HEK293 (cell line): ENCODE measurements around the gene ABCC9.

ENCODE experiments used
- YY1 ChIP-seq: fragments of 450-650 bp; formaldehyde crosslinking; IDR thresholded peaks from 2 replicates; pipeline ENCODE4 v1.5.1; 2018; ENCODE audit warnings: missing biosample characterization, missing genetic modification characterization
- ZNF133 ChIP-seq: fragments of 450-650 bp; formaldehyde crosslinking; IDR thresholded peaks from 2 replicates; pipeline ENCODE4 v1.5.1; 2016; ENCODE audit warnings: missing biosample characterization, missing genetic modification characterization
- ZNF138 ChIP-seq: fragments of 450-650 bp; formaldehyde crosslinking; IDR thresholded peaks from 2 replicates; pipeline ENCODE4 v1.5.1; 2016; ENCODE audit warnings: missing biosample characterization, missing genetic modification characterization, borderline replicate concordance
- ZNF184 ChIP-seq: fragments of 450-650 bp; IDR thresholded peaks from 2 replicates; pipeline ENCODE4 v1.5.1; 2018; ENCODE audit warnings: missing biosample characterization, mild to moderate bottlenecking, missing genetic modification characterization
- ZNF221 ChIP-seq: fragments of 450-650 bp; formaldehyde crosslinking; IDR thresholded peaks from 2 replicates; pipeline ENCODE4 v1.5.1; 2017; ENCODE audit warnings: missing biosample characterization, missing genetic modification characterization, borderline replicate concordance
- ZNF274 ChIP-seq, 2 experiments: fragments of 200-500 bp in 1 of 2; fragments of 450-650 bp in 1 of 2; sonication (Bioruptor generic) in 1 of 2; formaldehyde crosslinking in 1 of 2; IDR thresholded peaks; 2 replicates each; pipeline versions ENCODE4 v1.5.1 to v1.6.1; 2014 to 2016; ENCODE audit warnings: borderline replicate concordance in 1 of 2, inconsistent platforms in 1 of 2, low read length in 1 of 2, missing biosample characterization in 1 of 2, missing genetic modification characterization in 1 of 2
- ZNF501 ChIP-seq: fragments of 450-650 bp; formaldehyde crosslinking; IDR thresholded peaks from 2 replicates; pipeline ENCODE4 v1.5.1; 2016; ENCODE audit warnings: missing biosample characterization, missing genetic modification characterization
- ZNF549 ChIP-seq: fragments of 450-650 bp; IDR thresholded peaks from 2 replicates; pipeline ENCODE4 v1.5.1; 2018; ENCODE audit warnings: missing biosample characterization, missing genetic modification characterization, mild to moderate bottlenecking, inconsistent platforms, moderate library complexity
- ZNF677 ChIP-seq: fragments of 450-650 bp; IDR thresholded peaks from 2 replicates; pipeline ENCODE4 v1.5.0; 2018; ENCODE audit warnings: missing biosample characterization, mild to moderate bottlenecking, missing genetic modification characterization, moderate library complexity
- ZSCAN30 ChIP-seq: fragments of 450-650 bp; IDR thresholded peaks from 2 replicates; pipeline ENCODE4 v1.5.1; 2018; ENCODE audit warnings: missing biosample characterization, mild to moderate bottlenecking, missing genetic modification characterization, moderate library complexity
- TF ChIP-seq, protein P1 (sequence below): fragments of 450-650 bp; formaldehyde crosslinking; IDR thresholded peaks from 2 replicates; pipeline ENCODE4 v1.5.1; 2017; ENCODE audit warnings: missing biosample characterization, mild to moderate bottlenecking, missing genetic modification characterization, moderate library complexity
- TF ChIP-seq, protein P2 (sequence below): fragments of 450-650 bp; formaldehyde crosslinking; IDR thresholded peaks from 2 replicates; pipeline ENCODE4 v1.5.1; 2016; ENCODE audit warnings: missing biosample characterization, missing genetic modification characterization
- TF ChIP-seq, protein P3 (sequence below): IDR thresholded peaks from 2 replicates; pipeline ENCODE4 v1.6.1; 2011; ENCODE audit warnings: mild to moderate bottlenecking, low read depth, low read length, borderline replicate concordance
- TF ChIP-seq, protein P4 (sequence below): fragments of 450-650 bp; formaldehyde crosslinking; IDR thresholded peaks from 2 replicates; pipeline ENCODE4 v1.5.1; 2016; ENCODE audit warnings: missing biosample characterization, missing genetic modification characterization

DNA sequence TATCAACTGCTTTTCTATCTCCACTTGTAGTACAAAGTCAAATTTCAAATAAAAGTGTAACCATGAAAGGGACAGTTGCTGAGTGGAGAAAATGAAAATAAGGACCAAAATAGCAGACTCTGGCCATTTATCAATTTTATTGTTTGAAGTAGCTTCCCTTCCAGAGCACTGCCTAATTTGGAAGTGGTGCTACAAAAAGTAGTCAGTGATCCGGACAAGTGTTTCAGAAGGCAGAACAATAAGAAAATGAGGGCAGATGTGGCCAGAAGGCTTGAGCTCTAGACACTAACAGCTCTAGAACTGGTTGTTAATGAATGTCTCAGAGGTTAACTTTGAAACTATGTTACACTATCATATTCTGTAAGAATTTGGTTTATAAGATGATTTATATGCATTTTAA is 48.9 kb downstream of the ABCC9 start:
- TF ChIP-seq, protein P1, sequence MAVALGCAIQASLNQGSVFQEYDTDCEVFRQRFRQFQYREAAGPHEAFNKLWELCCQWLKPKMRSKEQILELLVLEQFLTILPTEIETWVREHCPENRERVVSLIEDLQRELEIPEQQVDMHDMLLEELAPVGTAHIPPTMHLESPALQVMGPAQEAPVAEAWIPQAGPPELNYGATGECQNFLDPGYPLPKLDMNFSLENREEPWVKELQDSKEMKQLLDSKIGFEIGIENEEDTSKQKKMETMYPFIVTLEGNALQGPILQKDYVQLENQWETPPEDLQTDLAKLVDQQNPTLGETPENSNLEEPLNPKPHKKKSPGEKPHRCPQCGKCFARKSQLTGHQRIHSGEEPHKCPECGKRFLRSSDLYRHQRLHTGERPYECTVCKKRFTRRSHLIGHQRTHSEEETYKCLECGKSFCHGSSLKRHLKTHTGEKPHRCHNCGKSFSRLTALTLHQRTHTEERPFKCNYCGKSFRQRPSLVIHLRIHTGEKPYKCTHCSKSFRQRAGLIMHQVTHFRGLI (tag by site-specific recombination): no peak
- TF ChIP-seq ZSCAN30 (tag by site-specific recombination): no peak
- TF ChIP-seq, protein P2, sequence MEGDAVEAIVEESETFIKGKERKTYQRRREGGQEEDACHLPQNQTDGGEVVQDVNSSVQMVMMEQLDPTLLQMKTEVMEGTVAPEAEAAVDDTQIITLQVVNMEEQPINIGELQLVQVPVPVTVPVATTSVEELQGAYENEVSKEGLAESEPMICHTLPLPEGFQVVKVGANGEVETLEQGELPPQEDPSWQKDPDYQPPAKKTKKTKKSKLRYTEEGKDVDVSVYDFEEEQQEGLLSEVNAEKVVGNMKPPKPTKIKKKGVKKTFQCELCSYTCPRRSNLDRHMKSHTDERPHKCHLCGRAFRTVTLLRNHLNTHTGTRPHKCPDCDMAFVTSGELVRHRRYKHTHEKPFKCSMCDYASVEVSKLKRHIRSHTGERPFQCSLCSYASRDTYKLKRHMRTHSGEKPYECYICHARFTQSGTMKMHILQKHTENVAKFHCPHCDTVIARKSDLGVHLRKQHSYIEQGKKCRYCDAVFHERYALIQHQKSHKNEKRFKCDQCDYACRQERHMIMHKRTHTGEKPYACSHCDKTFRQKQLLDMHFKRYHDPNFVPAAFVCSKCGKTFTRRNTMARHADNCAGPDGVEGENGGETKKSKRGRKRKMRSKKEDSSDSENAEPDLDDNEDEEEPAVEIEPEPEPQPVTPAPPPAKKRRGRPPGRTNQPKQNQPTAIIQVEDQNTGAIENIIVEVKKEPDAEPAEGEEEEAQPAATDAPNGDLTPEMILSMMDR (tag by site-specific recombination): no peak
- TF ChIP-seq ZNF138: no peak
- no peak for TF ChIP-seq ZNF221 (tag by site-specific recombination)
- no peak for TF ChIP-seq ZNF133 (tag by site-specific recombination)
- no peak for TF ChIP-seq YY1 (tag by site-specific recombination)
- no peak for TF ChIP-seq ZNF184
- no peak for TF ChIP-seq ZNF549 (tag by site-specific recombination)
- TF ChIP-seq, protein P3, sequence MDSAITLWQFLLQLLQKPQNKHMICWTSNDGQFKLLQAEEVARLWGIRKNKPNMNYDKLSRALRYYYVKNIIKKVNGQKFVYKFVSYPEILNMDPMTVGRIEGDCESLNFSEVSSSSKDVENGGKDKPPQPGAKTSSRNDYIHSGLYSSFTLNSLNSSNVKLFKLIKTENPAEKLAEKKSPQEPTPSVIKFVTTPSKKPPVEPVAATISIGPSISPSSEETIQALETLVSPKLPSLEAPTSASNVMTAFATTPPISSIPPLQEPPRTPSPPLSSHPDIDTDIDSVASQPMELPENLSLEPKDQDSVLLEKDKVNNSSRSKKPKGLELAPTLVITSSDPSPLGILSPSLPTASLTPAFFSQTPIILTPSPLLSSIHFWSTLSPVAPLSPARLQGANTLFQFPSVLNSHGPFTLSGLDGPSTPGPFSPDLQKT: no peak
- TF ChIP-seq ZNF677 (tag by site-specific recombination): no peak
- no peak for TF ChIP-seq ZNF501 (tag by site-specific recombination)
- TF ChIP-seq, protein P4, sequence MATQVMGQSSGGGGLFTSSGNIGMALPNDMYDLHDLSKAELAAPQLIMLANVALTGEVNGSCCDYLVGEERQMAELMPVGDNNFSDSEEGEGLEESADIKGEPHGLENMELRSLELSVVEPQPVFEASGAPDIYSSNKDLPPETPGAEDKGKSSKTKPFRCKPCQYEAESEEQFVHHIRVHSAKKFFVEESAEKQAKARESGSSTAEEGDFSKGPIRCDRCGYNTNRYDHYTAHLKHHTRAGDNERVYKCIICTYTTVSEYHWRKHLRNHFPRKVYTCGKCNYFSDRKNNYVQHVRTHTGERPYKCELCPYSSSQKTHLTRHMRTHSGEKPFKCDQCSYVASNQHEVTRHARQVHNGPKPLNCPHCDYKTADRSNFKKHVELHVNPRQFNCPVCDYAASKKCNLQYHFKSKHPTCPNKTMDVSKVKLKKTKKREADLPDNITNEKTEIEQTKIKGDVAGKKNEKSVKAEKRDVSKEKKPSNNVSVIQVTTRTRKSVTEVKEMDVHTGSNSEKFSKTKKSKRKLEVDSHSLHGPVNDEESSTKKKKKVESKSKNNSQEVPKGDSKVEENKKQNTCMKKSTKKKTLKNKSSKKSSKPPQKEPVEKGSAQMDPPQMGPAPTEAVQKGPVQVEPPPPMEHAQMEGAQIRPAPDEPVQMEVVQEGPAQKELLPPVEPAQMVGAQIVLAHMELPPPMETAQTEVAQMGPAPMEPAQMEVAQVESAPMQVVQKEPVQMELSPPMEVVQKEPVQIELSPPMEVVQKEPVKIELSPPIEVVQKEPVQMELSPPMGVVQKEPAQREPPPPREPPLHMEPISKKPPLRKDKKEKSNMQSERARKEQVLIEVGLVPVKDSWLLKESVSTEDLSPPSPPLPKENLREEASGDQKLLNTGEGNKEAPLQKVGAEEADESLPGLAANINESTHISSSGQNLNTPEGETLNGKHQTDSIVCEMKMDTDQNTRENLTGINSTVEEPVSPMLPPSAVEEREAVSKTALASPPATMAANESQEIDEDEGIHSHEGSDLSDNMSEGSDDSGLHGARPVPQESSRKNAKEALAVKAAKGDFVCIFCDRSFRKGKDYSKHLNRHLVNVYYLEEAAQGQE (tag by site-specific recombination): no peak
- no peak for TF ChIP-seq ZNF274 (IDR thresholded peaks at IDR 0.05; ENCODE audit: low read length)
- TF ChIP-seq ZNF274 (tag by site-specific recombination; IDR thresholded peaks at IDR 0.05; ENCODE audit: borderline replicate concordance): no peak
